NT2/D1 (cell line): Measurements from ENCODE around the gene NRXN3.

Experiments used
- DNase-seq: peaks from one replicate; pipeline ENCODE4 v3.0.0-alpha.2; 2011; ENCODE audit warnings: low read depth, low spot score
- H3K27me3 ChIP-seq: 2 replicates; pipeline ENCODE4 v1.6.0; 2011; ENCODE audit warnings: mild to moderate bottlenecking; ENCODE audit not compliant: insufficient read length, insufficient read depth
- H3K36me3 ChIP-seq: 2 replicates; pipeline ENCODE4 v1.6.1; 2011; ENCODE audit warnings: mild to moderate bottlenecking, low read length, mixed read lengths; ENCODE audit not compliant: insufficient read depth, insufficient read length
- H3K4me1 ChIP-seq: 2 replicates; pipeline ENCODE4 v1.5.1; 2011; ENCODE audit not compliant: insufficient read depth, insufficient read length
- H3K4me3 ChIP-seq: 2 replicates; pipeline ENCODE4 v1.5.1; 2011; ENCODE audit warnings: low read depth; ENCODE audit not compliant: insufficient read length
- H3K9ac ChIP-seq: 2 replicates; pipeline ENCODE4 v1.6.0; 2011; ENCODE audit warnings: low read depth; ENCODE audit not compliant: insufficient read length
- H3K9me3 ChIP-seq: 2 replicates; pipeline ENCODE4 v1.5.1; 2011; ENCODE audit warnings: mild to moderate bottlenecking, low read length; ENCODE audit not compliant: insufficient read depth
- SUZ12 ChIP-seq: IDR thresholded peaks from 2 replicates; pipeline ENCODE4 v1.6.1; 2011; ENCODE audit not compliant: insufficient read length, insufficient read depth; ENCODE audit errors: extremely low read depth
- YY1 ChIP-seq: IDR thresholded peaks from 2 replicates; pipeline ENCODE4 v1.6.1; 2011; ENCODE audit not compliant: insufficient read length, insufficient read depth
- ZNF274 ChIP-seq: IDR thresholded peaks from 2 replicates; pipeline ENCODE4 v1.6.1; 2011; ENCODE audit warnings: mild to moderate bottlenecking, low read depth, low read length

Gene NRXN3

DNA sequence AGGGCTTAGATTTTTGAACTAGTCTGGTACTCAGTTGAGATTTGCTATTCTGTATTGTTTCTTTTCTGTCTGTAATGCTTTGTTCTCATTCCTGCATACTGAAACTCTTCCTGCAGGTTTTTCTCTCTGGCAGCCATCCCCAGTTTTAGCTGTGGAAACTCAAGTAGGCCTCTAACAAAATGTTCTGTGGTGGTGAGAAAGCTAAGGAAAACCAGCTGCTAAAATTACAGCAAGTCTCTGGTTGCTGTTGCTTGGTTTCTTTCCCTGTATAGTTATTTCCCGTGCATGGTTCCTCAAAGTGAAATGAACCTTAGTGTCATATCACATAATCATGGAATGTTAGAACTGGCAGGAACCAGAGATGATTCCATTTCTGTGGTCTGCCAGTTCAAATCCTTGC lies 442.5 kb downstream of the NRXN3 start:
- Histone ChIP-seq H3K36me3 (no peaks in the 10 kb centered on the region), H3K4me1 (no peaks in the 10 kb centered on the region), H3K27me3 (no peaks in the 10 kb centered on the region), H3K4me3 (no peak overlapping the region), H3K9me3 (no peaks in the 10 kb centered on the region), H3K9ac (no peak overlapping the region)
- no peak for TF ChIP-seq ZNF274
- no peak for TF ChIP-seq YY1
- no peak for TF ChIP-seq SUZ12
- no peak for DNase-seq

DNA sequence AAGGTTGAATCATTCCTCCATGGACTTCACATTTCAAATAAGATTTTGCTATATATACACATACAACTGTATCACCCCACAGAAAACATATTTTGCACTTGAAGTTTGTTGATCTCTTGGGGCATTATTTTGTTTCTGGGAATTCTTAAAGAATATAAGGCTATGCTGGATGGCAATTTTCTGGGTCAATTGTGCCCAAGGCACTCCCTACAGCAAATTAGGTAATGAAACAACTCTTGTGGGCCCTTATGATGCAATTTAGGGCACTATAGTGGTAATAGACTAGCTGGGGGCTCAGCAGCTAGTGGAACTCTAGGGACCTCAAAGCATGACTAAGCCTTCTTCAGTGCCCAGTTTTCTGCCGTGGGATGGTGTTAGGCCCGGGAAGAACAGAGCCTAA lies 444.4 kb downstream of the NRXN3 start:
- H3K9ac ChIP-seq: no peak overlapping the region
- no peak overlapping the region for H3K4me3 ChIP-seq
- DNase-seq: no peak
- H3K36me3 ChIP-seq: no peaks in the 10 kb centered on the region
- H3K9me3 ChIP-seq: no peaks in the 10 kb centered on the region
- no peaks in the 10 kb centered on the region for H3K4me1 ChIP-seq
- TF ChIP-seq YY1 (no peak), ZNF274 (no peak), SUZ12 (no peak)
- no peaks in the 10 kb centered on the region for H3K27me3 ChIP-seq

DNA sequence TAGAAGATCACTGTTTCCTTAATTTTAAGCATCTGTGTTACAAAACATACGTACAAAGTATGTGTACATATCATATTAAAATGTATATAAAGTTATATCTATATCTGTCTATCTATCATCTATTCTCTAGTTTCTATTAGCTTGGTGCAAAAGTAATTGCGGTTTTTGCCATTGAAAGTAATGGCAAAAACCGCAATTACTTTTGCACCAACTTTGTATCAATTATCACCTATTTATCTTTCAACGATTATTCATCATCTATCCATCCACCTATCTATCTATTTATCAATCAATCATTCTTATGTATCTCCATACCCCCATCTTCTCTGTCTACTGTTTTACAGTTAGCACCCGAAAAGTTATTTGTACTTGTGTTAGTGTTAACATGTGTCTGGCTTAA lies 447.6 kb downstream of the NRXN3 start:
- Histone ChIP-seq H3K9ac (no peak overlapping the region), H3K4me3 (no peak overlapping the region), H3K9me3 (no peaks in the 10 kb centered on the region), H3K36me3 (no peaks in the 10 kb centered on the region), H3K4me1 (no peaks in the 10 kb centered on the region), H3K27me3 (no peaks in the 10 kb centered on the region)
- no peak for DNase-seq
- TF ChIP-seq SUZ12 (no peak), ZNF274 (no peak), YY1 (no peak)

DNA sequence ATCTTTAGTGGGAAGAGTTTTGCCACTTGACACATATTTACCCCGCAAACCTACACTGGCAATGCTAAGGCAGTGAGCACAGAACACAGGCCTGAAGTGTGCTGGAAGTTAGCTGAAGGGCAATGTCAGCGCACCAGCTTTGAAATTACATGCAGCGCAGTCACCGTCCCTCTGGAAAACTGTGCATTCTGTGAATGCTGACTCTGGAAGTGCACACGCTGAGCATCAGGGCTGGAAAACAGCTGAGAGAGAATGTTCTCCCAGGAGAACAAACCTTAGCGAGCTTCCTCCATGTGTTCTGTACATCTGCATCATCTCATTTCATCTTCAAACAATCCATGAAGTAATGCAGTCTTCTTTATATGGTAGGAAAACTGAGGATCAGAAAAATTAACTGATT lies 448.2 kb downstream of the NRXN3 start:
- Histone ChIP-seq H3K4me3 (no peak overlapping the region), H3K27me3 (no peaks in the 10 kb centered on the region), H3K36me3 (no peaks in the 10 kb centered on the region), H3K9ac (no peak overlapping the region), H3K4me1 (no peaks in the 10 kb centered on the region), H3K9me3 (no peaks in the 10 kb centered on the region)
- no peak for DNase-seq
- TF ChIP-seq SUZ12 (no peak), ZNF274 (no peak), YY1 (no peak)

DNA sequence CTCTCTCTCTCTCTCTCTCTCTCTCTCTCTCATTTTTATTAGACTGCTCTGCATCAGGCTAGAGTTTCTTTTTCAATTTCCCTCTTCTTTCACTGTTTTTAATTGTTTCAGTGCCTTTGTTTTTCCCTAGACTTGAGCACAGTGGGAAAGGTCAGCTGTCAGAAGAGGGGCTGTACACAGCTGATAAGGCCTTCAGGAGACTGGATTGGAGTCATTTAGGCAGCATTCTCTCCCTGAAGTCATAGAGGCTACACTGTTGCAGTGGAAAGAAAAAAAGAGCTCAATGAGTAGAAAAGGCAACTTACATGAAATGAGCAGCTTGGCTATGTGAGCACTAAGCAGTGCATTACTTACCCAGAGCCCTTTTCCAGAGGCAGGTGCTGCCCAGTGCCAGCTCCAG lies 456.9 kb downstream of the NRXN3 start:
- Histone ChIP-seq H3K36me3 (no peaks in the 10 kb centered on the region), H3K27me3 (no peaks in the 10 kb centered on the region), H3K4me3 (no peak overlapping the region), H3K9me3 (no peaks in the 10 kb centered on the region), H3K4me1 (no peaks in the 10 kb centered on the region), H3K9ac (no peak overlapping the region)
- no peak for TF ChIP-seq ZNF274
- no peak for TF ChIP-seq SUZ12
- TF ChIP-seq YY1: no peak
- no peak for DNase-seq

DNA sequence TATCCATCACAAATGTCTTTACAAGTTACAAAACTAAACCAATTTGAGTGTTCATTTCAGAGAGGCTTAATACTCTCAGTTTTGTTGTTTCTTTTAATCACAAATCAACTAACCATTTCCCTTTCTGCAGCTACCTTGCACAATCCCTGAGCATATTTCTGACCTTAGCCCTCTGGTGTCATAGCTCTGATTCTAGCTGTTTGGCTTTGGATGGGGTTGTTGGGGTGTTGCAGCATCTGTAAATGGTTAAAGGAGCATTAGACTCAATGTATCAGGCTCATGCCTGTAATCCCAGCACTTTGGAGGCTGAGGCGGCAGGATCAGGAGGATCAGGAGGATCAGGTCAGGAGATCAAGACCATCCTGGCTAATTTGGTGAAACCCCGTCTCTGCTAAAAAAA lies 461.4 kb downstream of the NRXN3 start:
- Histone ChIP-seq H3K4me1 (no peaks in the 10 kb centered on the region), H3K4me3 (no peak overlapping the region), H3K9me3 (no peaks in the 10 kb centered on the region), H3K9ac (no peak overlapping the region), H3K36me3 (no peaks in the 10 kb centered on the region), H3K27me3 (no peaks in the 10 kb centered on the region)
- no peak for DNase-seq
- no peak for TF ChIP-seq SUZ12
- TF ChIP-seq ZNF274: no peak
- TF ChIP-seq YY1: no peak

DNA sequence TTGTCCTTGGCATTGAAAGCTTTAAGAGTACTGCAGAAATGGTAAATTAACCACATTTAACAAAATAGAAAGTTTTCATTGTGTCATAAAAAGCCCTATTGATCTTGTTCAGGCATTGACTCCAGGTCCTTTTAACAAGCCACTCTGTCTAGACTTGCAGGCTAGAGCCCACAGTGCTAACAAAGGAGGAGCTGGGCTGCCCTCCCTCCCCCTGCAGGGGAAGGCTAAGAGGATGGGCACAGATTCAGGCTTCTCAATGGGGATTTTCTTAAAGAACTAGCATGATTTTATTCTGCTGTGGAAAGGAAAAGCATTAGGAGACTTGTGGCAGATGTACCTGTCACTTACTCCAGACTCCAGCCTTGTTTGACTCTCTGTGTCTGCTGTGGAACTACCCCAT lies 463.6 kb downstream of the NRXN3 start:
- no peaks in the 10 kb centered on the region for H3K4me1 ChIP-seq
- no peaks in the 10 kb centered on the region for H3K36me3 ChIP-seq
- no peak overlapping the region for H3K4me3 ChIP-seq
- H3K9ac ChIP-seq: no peak overlapping the region
- H3K27me3 ChIP-seq: no peaks in the 10 kb centered on the region
- no peak for DNase-seq
- TF ChIP-seq SUZ12: no peak
- TF ChIP-seq YY1: no peak
- no peak for TF ChIP-seq ZNF274
- H3K9me3 ChIP-seq: no peaks in the 10 kb centered on the region

DNA sequence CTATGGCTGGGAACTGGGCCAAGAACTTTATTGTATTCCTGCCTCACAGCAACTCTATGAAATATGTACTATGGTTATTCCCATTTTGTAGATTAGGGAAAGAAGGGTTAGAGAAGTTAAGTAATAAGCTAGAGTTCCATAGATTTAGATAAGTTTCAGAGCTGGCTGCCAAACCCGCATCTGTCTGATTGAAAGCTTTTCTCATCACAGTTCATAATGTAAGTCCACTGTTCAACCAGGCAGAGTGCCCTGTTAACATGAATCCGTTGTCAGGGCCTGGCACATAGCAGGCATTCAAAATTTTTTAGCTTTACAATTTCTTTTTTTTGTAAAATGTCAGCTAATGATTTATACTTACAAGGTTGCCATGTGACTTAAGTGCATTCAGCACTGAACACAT lies 467.3 kb downstream of the NRXN3 start:
- no peaks in the 10 kb centered on the region for H3K4me1 ChIP-seq
- DNase-seq: no peak
- no peak overlapping the region for H3K4me3 ChIP-seq
- TF ChIP-seq YY1 (no peak), SUZ12 (no peak), ZNF274 (no peak)
- no peak overlapping the region for H3K9ac ChIP-seq
- H3K27me3 ChIP-seq: no peaks in the 10 kb centered on the region
- no peaks in the 10 kb centered on the region for H3K9me3 ChIP-seq
- H3K36me3 ChIP-seq: no peaks in the 10 kb centered on the region

DNA sequence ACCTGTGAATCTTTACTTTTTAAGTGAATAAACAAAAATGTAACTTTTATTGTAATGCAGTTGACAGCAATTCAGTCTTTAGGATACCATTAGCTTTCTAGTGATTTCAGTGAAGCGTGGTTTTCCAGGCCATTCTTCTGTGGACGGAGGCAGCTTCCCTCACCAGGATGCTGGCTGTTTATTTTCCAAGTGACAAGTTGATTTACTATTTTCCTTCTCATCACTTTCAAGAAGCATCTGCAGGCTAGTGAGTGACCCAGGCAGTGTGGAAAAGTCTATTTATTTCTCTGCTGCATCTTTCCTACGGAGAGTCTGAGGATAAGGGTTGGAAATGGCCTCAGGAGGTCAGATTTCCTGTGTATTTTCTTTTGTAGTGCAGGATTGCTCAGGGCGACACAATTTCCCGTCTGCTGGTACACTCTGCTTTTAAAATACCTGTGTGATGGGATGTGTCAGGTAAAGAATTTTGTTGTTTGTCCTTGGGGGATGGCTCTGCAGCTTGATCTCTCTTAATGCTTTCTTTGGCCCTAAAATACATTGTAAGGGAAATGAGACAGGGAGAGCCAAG lies 467.8 kb downstream of the NRXN3 start:
- no peak for DNase-seq
- H3K27me3 ChIP-seq: no peaks in the 10 kb centered on the region

More for the DNA sequence above, 467.8 kb downstream of the NRXN3 start:
- no peak overlapping the region for H3K9ac ChIP-seq
- H3K4me1 ChIP-seq: no peaks in the 10 kb centered on the region
- TF ChIP-seq ZNF274 (no peak), SUZ12 (no peak), YY1 (no peak)
- H3K4me3 ChIP-seq: no peak overlapping the region
- H3K9me3 ChIP-seq: no peaks in the 10 kb centered on the region
- H3K36me3 ChIP-seq: no peaks in the 10 kb centered on the region
